GM19043 (cell line): Measurements from ENCODE around the gene DPP6.
"Not testable (repeated sequence)": the region's sequence is repeated elsewhere in the genome, so short reads cannot be mapped to it uniquely, and the experiment has no call there.

Source experiments
- ATAC-seq: cut with Tn5 transposase; IDR thresholded peaks from one replicate; pipeline ENCODE4 v1.9.1; 2021; ENCODE audit warnings: low read depth; ENCODE audit not compliant: unreplicated experiment

The DPP6 gene

GRCh38 chr7:154072395-154073181 lies 20.4 kb downstream of the DPP6 start:
- ATAC-seq: not testable (repeated sequence)

- not testable (repeated sequence) for ATAC-seq
These were observed 26.3 kb downstream of the DPP6 start for GRCh38 chr7:154078523-154078922.

- ATAC-seq: not testable (repeated sequence)
These were observed 28.1 kb downstream of the DPP6 start for GRCh38 chr7:154080249-154080648.

GRCh38 chr7:154087037-154087725 lies 35.0 kb downstream of the DPP6 start:
- ATAC-seq: not testable (repeated sequence)

GRCh38 chr7:154092093-154092492 lies 39.9 kb downstream of the DPP6 start:
- not testable (repeated sequence) for ATAC-seq

- not testable (repeated sequence) for ATAC-seq
These were observed 43.0 kb downstream of the DPP6 start for GRCh38 chr7:154095201-154095600.

- ATAC-seq: not testable (repeated sequence)
These were observed 52.9 kb downstream of the DPP6 start for GRCh38 chr7:154105063-154105462.

GRCh38 chr7:154109615-154110014 lies 57.4 kb downstream of the DPP6 start:
- ATAC-seq: not testable (repeated sequence)

GRCh38 chr7:154113732-154114351 lies 61.6 kb downstream of the DPP6 start:
- ATAC-seq: not testable (repeated sequence)

- ATAC-seq: not testable (repeated sequence)
These were observed 65.5 kb downstream of the DPP6 start for GRCh38 chr7:154117411-154118390.

GRCh38 chr7:154120825-154121224 lies 68.6 kb downstream of the DPP6 start:
- not testable (repeated sequence) for ATAC-seq

GRCh38 chr7:154122720-154123119 lies 70.5 kb downstream of the DPP6 start:
- not testable (repeated sequence) for ATAC-seq

GRCh38 chr7:154123397-154123796 lies 71.2 kb downstream of the DPP6 start:
- not testable (repeated sequence) for ATAC-seq

GRCh38 chr7:154129142-154129541 lies 76.9 kb downstream of the DPP6 start:
- not testable (repeated sequence) for ATAC-seq

GRCh38 chr7:154132617-154133016 lies 80.4 kb downstream of the DPP6 start:
- ATAC-seq: not testable (repeated sequence)

GRCh38 chr7:154133703-154134277 lies 81.6 kb downstream of the DPP6 start:
- ATAC-seq: not testable (repeated sequence)

- ATAC-seq: not testable (repeated sequence)
These were observed 82.5 kb downstream of the DPP6 start for GRCh38 chr7:154134698-154135097.

GRCh38 chr7:154135646-154136045 lies 83.4 kb downstream of the DPP6 start:
- ATAC-seq: not testable (repeated sequence)

GRCh38 chr7:154145922-154146706 lies 93.9 kb downstream of the DPP6 start:
- not testable (repeated sequence) for ATAC-seq
